ENCODE results near the gene IL36A.

DNA sequence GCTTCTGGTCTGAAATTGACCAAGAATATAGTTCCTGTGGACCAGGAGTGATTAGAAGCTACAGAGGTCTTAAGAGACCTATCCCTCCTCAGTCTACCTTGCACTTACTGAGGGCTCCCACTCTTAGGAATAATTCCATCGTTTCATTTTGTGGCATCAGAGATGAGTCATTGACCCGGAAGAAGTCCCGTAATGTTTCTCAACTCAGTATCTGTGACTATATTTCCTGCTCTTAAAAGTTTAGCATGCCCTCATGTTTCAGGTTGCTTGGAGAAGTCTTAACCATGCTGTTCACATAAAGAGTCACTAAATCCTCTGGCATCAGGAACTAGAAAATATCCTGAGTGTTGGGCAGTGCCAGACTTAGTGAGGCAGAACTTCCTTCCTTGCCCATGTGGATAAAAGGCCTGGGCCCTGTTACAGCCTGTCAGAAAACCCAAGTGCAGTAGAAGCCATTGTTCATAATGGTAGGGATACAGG is at the start of gene IL36A:
- TF ChIP-seq FOXM1 (IDR thresholded peaks at IDR 0.05; ENCODE audit: borderline replicate concordance) (no peak), HDGF (IDR thresholded peaks at IDR 0.05; ENCODE audit: borderline replicate concordance) (no peak), BHLHE40 (IDR thresholded peaks at IDR 0.05; ENCODE audit: borderline replicate concordance) (no peak), SP1 (IDR thresholded peaks at IDR 0.05) (no peak), ELF4 (IDR thresholded peaks at IDR 0.05) (no peak), FOXK2 (IDR thresholded peaks at IDR 0.05) (no peak), L3MBTL2 (conservative IDR thresholded peaks at IDR 0.05) (no peak), LEF1 (IDR thresholded peaks at IDR 0.05; ENCODE audit: borderline replicate concordance) (no peak), TARDBP (IDR thresholded peaks at IDR 0.05) (no peak), SUZ12 (IDR thresholded peaks at IDR 0.05) (no peak), NFRKB (IDR thresholded peaks at IDR 0.05) (no peak)
- TF ChIP-seq, protein P1, sequence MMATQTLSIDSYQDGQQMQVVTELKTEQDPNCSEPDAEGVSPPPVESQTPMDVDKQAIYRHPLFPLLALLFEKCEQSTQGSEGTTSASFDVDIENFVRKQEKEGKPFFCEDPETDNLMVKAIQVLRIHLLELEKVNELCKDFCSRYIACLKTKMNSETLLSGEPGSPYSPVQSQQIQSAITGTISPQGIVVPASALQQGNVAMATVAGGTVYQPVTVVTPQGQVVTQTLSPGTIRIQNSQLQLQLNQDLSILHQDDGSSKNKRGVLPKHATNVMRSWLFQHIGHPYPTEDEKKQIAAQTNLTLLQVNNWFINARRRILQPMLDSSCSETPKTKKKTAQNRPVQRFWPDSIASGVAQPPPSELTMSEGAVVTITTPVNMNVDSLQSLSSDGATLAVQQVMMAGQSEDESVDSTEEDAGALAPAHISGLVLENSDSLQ (IDR thresholded peaks at IDR 0.05) = no peak
